NT2/D1 (cell line): ENCODE results near the gene PNPLA7.

Source experiments
- SUZ12 ChIP-seq: IDR thresholded peaks from 2 replicates; pipeline ENCODE4 v1.6.1; 2011; ENCODE audit not compliant: insufficient read length, insufficient read depth; ENCODE audit errors: extremely low read depth
- YY1 ChIP-seq: IDR thresholded peaks from 2 replicates; pipeline ENCODE4 v1.6.1; 2011; ENCODE audit not compliant: insufficient read length, insufficient read depth

GRCh38 chr9:137437691-137438590 lies 112.3 kb downstream of the PNPLA7 start:
- no peak for TF ChIP-seq SUZ12
- TF ChIP-seq YY1 = no peak
